ENCODE data around the gene TRERF1. TPM values are rescaled to one million over a fixed set of nuclear protein-coding genes. Genes with fewer than 3 reads are reported as not detected.
A peak's percentile ranks its signal among the peaks of the same experiment; 100 is the strongest.

The TRERF1 gene
- total RNA-seq, 1 experiment from 2014 or later = 13.9 TPM

DNA sequence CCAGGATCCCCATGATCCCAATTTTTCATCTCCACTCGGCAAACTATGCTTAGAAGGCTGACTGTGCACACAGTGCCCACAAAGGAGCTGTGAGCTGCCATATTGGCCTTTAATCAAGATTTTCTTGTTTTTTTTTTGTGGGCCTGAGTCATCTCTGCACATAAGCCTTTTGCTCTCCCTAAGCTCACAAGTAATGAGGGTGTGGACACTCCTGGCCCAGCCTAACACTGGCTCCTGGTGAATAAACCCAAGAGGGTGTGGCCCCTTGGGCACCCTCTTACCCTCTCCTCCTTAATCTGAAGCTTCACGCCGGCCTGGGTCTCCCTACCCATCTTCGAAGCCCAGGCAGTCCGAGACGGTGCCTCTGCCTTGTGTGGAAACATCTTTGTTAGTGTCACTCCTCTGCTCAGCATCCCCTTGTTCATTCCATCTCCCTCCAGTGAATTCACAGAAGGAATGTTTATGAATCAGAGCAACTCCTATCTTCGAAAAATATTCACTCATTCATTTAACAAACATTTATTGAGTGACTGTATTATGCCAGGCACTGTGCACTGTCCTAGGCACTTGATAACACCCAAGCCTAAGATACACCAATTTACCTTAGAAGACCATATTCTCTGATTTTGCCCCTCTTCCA lies 211.9 kb downstream of the TRERF1 start:
- H3F3A ChIP-seq (ENCODE audit: low read length, unreplicated experiment) = no peaks in the 10 kb centered on the region
- H3K27me3 ChIP-seq (ENCODE audit: low read length) = no peaks in the 10 kb centered on the region
- peaks cover 29% of the 10 kb centered on the region for H3K4me1 ChIP-seq (ENCODE audit: insufficient read depth, low read length)
- ChIA-PET POLR2A (ENCODE audit: unreplicated experiment) (interaction anchor here (0.5 to 0.9 kb wide), 3 partner anchors 10 to 253 kb away, joined by 3 to 4 read pairs (median 3); no protein-coding TSS in a partner anchor), CTCF (interaction anchor here (1.0 to 1.2 kb wide), 3 partner anchors 9 to 308 kb away, joined by 3 to 10 read pairs (median 3); no protein-coding TSS in a partner anchor)
- H3K27ac ChIP-seq (ENCODE audit: low read length) = peak overlapping the region; percentile 88
- BruUV-seq (replicated peaks) = no TSS peak
- ATAC-seq = peak; percentile 95
- 0 out of 2 replicates have a peak, but pooled peaks cover 6% of the 10 kb centered on the region for H3K79me2 ChIP-seq (ENCODE audit: low read length)
- H3K4me3 ChIP-seq (ENCODE audit: low read length) = no peak overlapping the region
- peaks cover 38% of the 10 kb centered on the region for H3K36me3 ChIP-seq (ENCODE audit: low read depth, low read length)
- DNase-seq = peak; percentile 92
- H4K20me1 ChIP-seq (ENCODE audit: low read length) = no peaks in the 10 kb centered on the region
- H2AFZ ChIP-seq (ENCODE audit: low read length) = 0 out of 2 replicates have a peak overlapping the region, but pooled peaks have one; percentile 21
- H3K4me2 ChIP-seq (ENCODE audit: low read length) = peak overlapping the region; percentile 74
- no peaks in the 10 kb centered on the region for H3K9me3 ChIP-seq (ENCODE audit: low read length)
- no peaks in the 10 kb centered on the region for H3K9me2 ChIP-seq (replicated peaks; ENCODE audit: low read length)
- TF ChIP-seq EZH2 (IDR thresholded peaks at IDR 0.05; ENCODE audit: low read length, unreplicated experiment) (no peak), CTCF (conservative IDR thresholded peaks at IDR 0.05; ENCODE audit: low read depth, low read length) (no peak), EZH2phosphoT487 (IDR thresholded peaks at IDR 0.05; ENCODE audit: borderline replicate concordance, low read length) (no peak)
- peak overlapping the region; percentile 41 for H3K9ac ChIP-seq (ENCODE audit: low read length)
- intact Hi-C loops (cut with micrococcal nuclease) = no loop called here

GRCh38 chr6:42239333-42239732 lies 212.4 kb downstream of the TRERF1 start:
- no peak for ATAC-seq
- Histone ChIP-seq H3K79me2 (ENCODE audit: low read length) (0 out of 2 replicates have a peak, but pooled peaks cover 6% of the 10 kb centered on the region), H3K9ac (ENCODE audit: low read length) (peak overlapping the region; percentile 41), H3K4me2 (ENCODE audit: low read length) (peak overlapping the region; percentile 74), H3K27ac (ENCODE audit: low read length) (peak overlapping the region; percentile 88), H3K4me1 (ENCODE audit: insufficient read depth, low read length) (peaks cover 29% of the 10 kb centered on the region), H3K9me3 (ENCODE audit: low read length) (no peaks in the 10 kb centered on the region), H2AFZ (ENCODE audit: low read length) (0 out of 2 replicates have a peak overlapping the region, but pooled peaks have one; percentile 21), H3K36me3 (ENCODE audit: low read depth, low read length) (peaks cover 35% of the 10 kb centered on the region), H3F3A (ENCODE audit: low read length, unreplicated experiment) (no peaks in the 10 kb centered on the region), H3K4me3 (ENCODE audit: low read length) (no peak overlapping the region), H4K20me1 (ENCODE audit: low read length) (no peaks in the 10 kb centered on the region), H3K27me3 (ENCODE audit: low read length) (no peaks in the 10 kb centered on the region), H3K9me2 (replicated peaks; ENCODE audit: low read length) (no peaks in the 10 kb centered on the region)
- BruUV-seq (replicated peaks) = no TSS peak
- intact Hi-C loops (cut with micrococcal nuclease) = no loop called here
- ChIA-PET CTCF (interaction anchor here (1.0 to 1.2 kb wide), 3 partner anchors 8 to 308 kb away, joined by 3 to 10 read pairs (median 3); no protein-coding TSS in a partner anchor), POLR2A (ENCODE audit: unreplicated experiment) (interaction anchor here (0.5 to 0.9 kb wide), 3 partner anchors 9 to 254 kb away, joined by 3 to 4 read pairs (median 3); no protein-coding TSS in a partner anchor)
- TF ChIP-seq CTCF (conservative IDR thresholded peaks at IDR 0.05; ENCODE audit: low read depth, low read length) (no peak), EZH2phosphoT487 (IDR thresholded peaks at IDR 0.05; ENCODE audit: borderline replicate concordance, low read length) (no peak), EZH2 (IDR thresholded peaks at IDR 0.05; ENCODE audit: low read length, unreplicated experiment) (no peak)
- DNase-seq = no peak

GRCh38 chr6:42237857-42238256 lies 213.9 kb downstream of the TRERF1 start:
- Histone ChIP-seq H3F3A (ENCODE audit: low read length, unreplicated experiment) (no peaks in the 10 kb centered on the region), H3K9me3 (ENCODE audit: low read length) (no peaks in the 10 kb centered on the region), H3K27me3 (ENCODE audit: low read length) (no peaks in the 10 kb centered on the region), H3K36me3 (ENCODE audit: low read depth, low read length) (peaks cover 35% of the 10 kb centered on the region), H3K4me2 (ENCODE audit: low read length) (no peak overlapping the region), H3K4me3 (ENCODE audit: low read length) (no peak overlapping the region), H3K9me2 (replicated peaks; ENCODE audit: low read length) (no peaks in the 10 kb centered on the region), H2AFZ (ENCODE audit: low read length) (no peak overlapping the region), H3K79me2 (ENCODE audit: low read length) (0 out of 2 replicates have a peak, but pooled peaks cover 6% of the 10 kb centered on the region), H3K9ac (ENCODE audit: low read length) (no peak overlapping the region), H3K4me1 (ENCODE audit: insufficient read depth, low read length) (peaks cover 29% of the 10 kb centered on the region), H4K20me1 (ENCODE audit: low read length) (no peaks in the 10 kb centered on the region), H3K27ac (ENCODE audit: low read length) (no peak overlapping the region)
- intact Hi-C loops (cut with micrococcal nuclease) = no loop called here
- POLR2A ChIA-PET (ENCODE audit: unreplicated experiment) = no interaction called here
- DNase-seq = no peak
- CTCF ChIA-PET = no interaction called here
- ATAC-seq = no peak
- no TSS peak for BruUV-seq (replicated peaks)
- no peak for TF ChIP-seq EZH2 (IDR thresholded peaks at IDR 0.05; ENCODE audit: low read length, unreplicated experiment)
- no peak for TF ChIP-seq EZH2phosphoT487 (IDR thresholded peaks at IDR 0.05; ENCODE audit: borderline replicate concordance, low read length)
